Superior temporal gyrus (tissue), 1 donor: ENCODE data around the gene LYZL1.
"Not testable (repeated sequence)": the region's sequence is repeated elsewhere in the genome, so short reads cannot be mapped to it uniquely, and the experiment has no call there.

Experiments
- DNase-seq: peaks from one replicate; pipeline ENCODE4 v3.0.0-alpha.2; 2016; ENCODE audit errors: extremely low spot score

LYZL1 gene

GRCh38 chr10:29332061-29332760 lies 43.3 kb downstream of the LYZL1 start:
- DNase-seq, result no peak

GRCh38 chr10:29332761-29333148 lies 43.9 kb downstream of the LYZL1 start:
- no peak for DNase-seq

- not testable (repeated sequence) for DNase-seq
These were observed 48.7 kb downstream of the LYZL1 start for GRCh38 chr10:29337526-29337925.

- no peak for DNase-seq
These were observed 54.8 kb downstream of the LYZL1 start for GRCh38 chr10:29343607-29344038.

GRCh38 chr10:29344073-29344820 lies 55.4 kb downstream of the LYZL1 start:
- DNase-seq, result no peak

GRCh38 chr10:29345144-29345909 lies 56.5 kb downstream of the LYZL1 start:
- no peak for DNase-seq

GRCh38 chr10:29345910-29346209 lies 57.0 kb downstream of the LYZL1 start:
- no peak for DNase-seq

GRCh38 chr10:29346296-29347001 lies 57.6 kb downstream of the LYZL1 start:
- no peak for DNase-seq

- no peak for DNase-seq
These were observed 60.0 kb downstream of the LYZL1 start for GRCh38 chr10:29348836-29349235.

- DNase-seq, result no peak
These were observed 64.4 kb downstream of the LYZL1 start for GRCh38 chr10:29353305-29353704.

GRCh38 chr10:29353887-29354561 lies 65.2 kb downstream of the LYZL1 start:
- no peak for DNase-seq

- DNase-seq, result no peak
These were observed 66.6 kb downstream of the LYZL1 start for GRCh38 chr10:29355411-29355991.

GRCh38 chr10:29356931-29357330 lies 68.1 kb downstream of the LYZL1 start:
- no peak for DNase-seq

GRCh38 chr10:29358010-29358616 lies 69.2 kb downstream of the LYZL1 start:
- DNase-seq, result no peak

- DNase-seq, result not testable (repeated sequence)
These were observed 71.5 kb downstream of the LYZL1 start for GRCh38 chr10:29360215-29360853.
